Neural cell (in vitro differentiated cells): Measurements from ENCODE around the gene FJX1. TPM values are rescaled to one million over a fixed set of nuclear protein-coding genes. Genes with fewer than 3 reads are reported as not detected.

Experiments
- H2AFZ ChIP-seq: fragments of 200-600, 300-800 bp; sonication (generic), shearing (Covaris generic); 2 replicates; pipeline ENCODE4 v1.6.0; 2014; ENCODE audit warnings: low read depth, mild to moderate bottlenecking, antibody characterized with exemption, low read length, moderate library complexity
- H3F3A ChIP-seq: fragments of 200-600 bp; shearing (Covaris generic); 2 replicates; pipeline ENCODE4 v1.6.1; 2016; ENCODE audit warnings: mild to moderate bottlenecking, moderate library complexity, mixed read lengths, antibody characterized with exemption, low read length; ENCODE audit not compliant: insufficient read depth, poor library complexity, severe bottlenecking
- H3K27ac ChIP-seq: fragments of 200-600, 300-800 bp; sonication (generic), shearing (Covaris generic); 2 replicates; pipeline ENCODE4 v1.5.1; 2014; ENCODE audit warnings: mild to moderate bottlenecking, low read length, moderate library complexity
- H3K27me3 ChIP-seq: fragments of 300-800, 200-600 bp; sonication (generic), shearing (Covaris generic); 2 replicates; pipeline ENCODE4 v1.6.0; 2014; ENCODE audit warnings: mild to moderate bottlenecking, low read depth, low read length, moderate library complexity; ENCODE audit not compliant: insufficient read depth
- H3K36me3 ChIP-seq: fragments of 300-800, 200-600 bp; sonication (generic), shearing (Covaris generic); 2 replicates; pipeline ENCODE4 v1.5.1; 2014; ENCODE audit warnings: mild to moderate bottlenecking, antibody characterized with exemption, low read length, moderate library complexity; ENCODE audit not compliant: insufficient read depth
- H3K4me2 ChIP-seq: fragments of 300-800, 200-600 bp; sonication (generic), shearing (Covaris generic); 2 replicates; pipeline ENCODE4 v1.6.0; 2014; ENCODE audit warnings: mild to moderate bottlenecking, low read length
- H3K4me3 ChIP-seq: fragments of 300-800, 200-600 bp; sonication (generic), shearing (Covaris generic); 2 replicates; pipeline ENCODE4 v1.5.1; 2014; ENCODE audit warnings: mild to moderate bottlenecking, low read length, moderate library complexity
- H3K79me2 ChIP-seq: fragments of 200-600 bp; shearing (Covaris generic); replicated peaks from 2 replicates; pipeline ENCODE4 v1.6.0; 2014; ENCODE audit warnings: mild to moderate bottlenecking, low read length, moderate library complexity; ENCODE audit not compliant: insufficient read depth
- H3K9ac ChIP-seq: fragments of 300-800, 200-600 bp; sonication (generic), shearing (Covaris generic); 2 replicates; pipeline ENCODE4 v1.6.1; 2016; ENCODE audit warnings: mild to moderate bottlenecking, low read length, mixed read lengths
- H3K9me2 ChIP-seq: fragments of 200-600 bp; shearing (Covaris generic); 2 replicates; pipeline ENCODE4 v1.6.1; 2016; ENCODE audit warnings: mild to moderate bottlenecking, low read length, mixed read lengths; ENCODE audit not compliant: insufficient read depth
- H3K9me3 ChIP-seq: fragments of 200-600, 300-800 bp; sonication (generic), shearing (Covaris generic); 2 replicates; pipeline ENCODE4 v1.6.1; 2016; ENCODE audit warnings: mild to moderate bottlenecking, mixed run types, low read length, moderate library complexity, mixed read lengths
- H4K20me1 ChIP-seq: fragments of 200-600 bp; shearing (Covaris generic); 2 replicates; pipeline ENCODE4 v1.6.1; 2016; ENCODE audit warnings: mild to moderate bottlenecking, mixed run types; ENCODE audit not compliant: insufficient read depth
- CTCF ChIP-seq: fragments of 450-650 bp; IDR thresholded peaks from 2 replicates; pipeline ENCODE4 v1.5.1; 2014; ENCODE audit warnings: antibody characterized with exemption, mild to moderate bottlenecking, moderate library complexity; ENCODE audit not compliant: poor library complexity, severe bottlenecking
- EP300 ChIP-seq: fragments of 450-650 bp; conservative IDR thresholded peaks from 2 replicates; pipeline ENCODE4 v1.6.1; 2014; ENCODE audit warnings: antibody characterized with exemption, mild to moderate bottlenecking, moderate library complexity; ENCODE audit not compliant: poor library complexity, severe bottlenecking
- EZH2 ChIP-seq: fragments of 200-600, 300-800 bp; shearing (Covaris generic), sonication (generic); IDR thresholded peaks from 2 replicates; pipeline ENCODE4 v1.6.1; 2014; ENCODE audit warnings: antibody characterized with exemption, low read length, borderline replicate concordance, mild to moderate bottlenecking; ENCODE audit not compliant: insufficient read depth, poor library complexity, severe bottlenecking
- MXI1 ChIP-seq: fragments of 450-650 bp; conservative IDR thresholded peaks from 2 replicates; pipeline ENCODE4 v1.6.1; 2014; ENCODE audit warnings: antibody characterized with exemption, mild to moderate bottlenecking; ENCODE audit not compliant: poor library complexity, severe bottlenecking
- POLR2AphosphoS5 ChIP-seq: IDR thresholded peaks from 2 replicates; pipeline ENCODE4 v1.6.1; 2012
- RAD21 ChIP-seq: fragments of 450-650 bp; conservative IDR thresholded peaks from 2 replicates; pipeline ENCODE4 v1.6.1; 2014; ENCODE audit warnings: antibody characterized with exemption, mild to moderate bottlenecking, moderate library complexity
- SMC3 ChIP-seq: fragments of 450-650 bp; conservative IDR thresholded peaks from 2 replicates; pipeline ENCODE4 v1.6.1; 2014; ENCODE audit warnings: antibody characterized with exemption, mild to moderate bottlenecking, moderate library complexity; ENCODE audit not compliant: poor library complexity
- TAF1 ChIP-seq: IDR thresholded peaks from 2 replicates; pipeline ENCODE4 v1.6.1; 2012; ENCODE audit warnings: low read depth
- polyA plus RNA-seq: library from polyadenylated mRNA; depleted of rRNA; stranded (reverse); fragments of >200 nt; gene quantifications from 2 replicates; pipeline ENCODE4 v1.2.3, GENCODE V29; 2014
- TF ChIP-seq, protein P1 (sequence below): IDR thresholded peaks from 2 replicates; pipeline ENCODE4 v1.6.1; 2012; ENCODE audit warnings: borderline replicate concordance

FJX1 gene
- polyA plus RNA-seq, 1 donor from 2014 or later, result 56.3 TPM

DNA sequence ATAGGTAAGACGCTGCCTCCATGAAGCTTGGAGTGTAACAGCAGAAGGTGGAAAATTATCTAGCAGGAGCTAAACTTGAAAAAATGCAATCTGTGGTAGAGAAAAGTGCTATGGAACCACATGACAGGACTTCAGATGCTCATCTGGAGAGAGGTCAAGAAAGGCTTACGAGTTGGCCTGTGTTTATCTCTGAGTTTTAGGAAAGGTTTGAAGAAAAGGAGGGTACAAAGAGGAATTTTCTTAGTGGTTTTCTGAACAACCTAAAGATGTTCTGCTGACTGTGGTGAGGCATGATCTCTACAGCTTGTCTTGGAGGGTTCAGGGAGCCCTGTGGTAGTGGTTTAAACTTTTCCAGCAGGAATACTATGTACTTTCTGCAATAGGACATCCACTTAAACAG lies 8.2 kb downstream of the FJX1 start:
- H3K36me3 ChIP-seq, result no peaks in the 10 kb centered on the region
- no peak overlapping the region for H3K9ac ChIP-seq
- no peak overlapping the region for H2AFZ ChIP-seq
- H3K4me3 ChIP-seq, result no peak overlapping the region
- H3K9me2 ChIP-seq, result no peaks in the 10 kb centered on the region
- H3K27ac ChIP-seq, result no peak overlapping the region
- TF ChIP-seq CTCF (no peak), MXI1 (no peak), EZH2 (no peak), TAF1 (no peak), EP300 (no peak), RAD21 (no peak), SMC3 (no peak), POLR2AphosphoS5 (no peak)
- TF ChIP-seq, protein P1, sequence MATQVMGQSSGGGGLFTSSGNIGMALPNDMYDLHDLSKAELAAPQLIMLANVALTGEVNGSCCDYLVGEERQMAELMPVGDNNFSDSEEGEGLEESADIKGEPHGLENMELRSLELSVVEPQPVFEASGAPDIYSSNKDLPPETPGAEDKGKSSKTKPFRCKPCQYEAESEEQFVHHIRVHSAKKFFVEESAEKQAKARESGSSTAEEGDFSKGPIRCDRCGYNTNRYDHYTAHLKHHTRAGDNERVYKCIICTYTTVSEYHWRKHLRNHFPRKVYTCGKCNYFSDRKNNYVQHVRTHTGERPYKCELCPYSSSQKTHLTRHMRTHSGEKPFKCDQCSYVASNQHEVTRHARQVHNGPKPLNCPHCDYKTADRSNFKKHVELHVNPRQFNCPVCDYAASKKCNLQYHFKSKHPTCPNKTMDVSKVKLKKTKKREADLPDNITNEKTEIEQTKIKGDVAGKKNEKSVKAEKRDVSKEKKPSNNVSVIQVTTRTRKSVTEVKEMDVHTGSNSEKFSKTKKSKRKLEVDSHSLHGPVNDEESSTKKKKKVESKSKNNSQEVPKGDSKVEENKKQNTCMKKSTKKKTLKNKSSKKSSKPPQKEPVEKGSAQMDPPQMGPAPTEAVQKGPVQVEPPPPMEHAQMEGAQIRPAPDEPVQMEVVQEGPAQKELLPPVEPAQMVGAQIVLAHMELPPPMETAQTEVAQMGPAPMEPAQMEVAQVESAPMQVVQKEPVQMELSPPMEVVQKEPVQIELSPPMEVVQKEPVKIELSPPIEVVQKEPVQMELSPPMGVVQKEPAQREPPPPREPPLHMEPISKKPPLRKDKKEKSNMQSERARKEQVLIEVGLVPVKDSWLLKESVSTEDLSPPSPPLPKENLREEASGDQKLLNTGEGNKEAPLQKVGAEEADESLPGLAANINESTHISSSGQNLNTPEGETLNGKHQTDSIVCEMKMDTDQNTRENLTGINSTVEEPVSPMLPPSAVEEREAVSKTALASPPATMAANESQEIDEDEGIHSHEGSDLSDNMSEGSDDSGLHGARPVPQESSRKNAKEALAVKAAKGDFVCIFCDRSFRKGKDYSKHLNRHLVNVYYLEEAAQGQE, result no peak
- no peaks in the 10 kb centered on the region for H4K20me1 ChIP-seq
- H3K9me3 ChIP-seq, result no peaks in the 10 kb centered on the region
- no peaks in the 10 kb centered on the region for H3F3A ChIP-seq
- no peaks in the 10 kb centered on the region for H3K27me3 ChIP-seq
- H3K79me2 ChIP-seq, result peaks cover 11% of the 10 kb centered on the region
- no peak overlapping the region for H3K4me2 ChIP-seq

DNA sequence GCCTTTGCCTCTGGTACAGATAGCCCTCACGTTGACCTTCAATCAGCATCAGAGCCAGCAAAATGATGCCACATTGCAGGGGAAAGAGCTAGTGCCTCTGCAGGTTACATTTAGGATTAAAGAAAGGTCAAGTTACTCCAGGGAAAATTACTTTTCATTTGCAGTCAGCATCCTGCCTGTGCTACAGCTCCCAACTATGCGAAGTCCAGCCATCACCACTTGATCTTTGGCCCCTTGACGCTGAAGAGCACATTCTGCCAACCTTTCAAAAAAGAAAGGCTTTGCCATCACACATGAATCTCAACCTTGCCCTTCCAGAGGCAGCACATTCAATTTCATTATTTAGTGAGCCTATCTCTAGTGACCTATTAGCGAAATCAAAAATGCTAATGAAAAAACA lies 11.3 kb downstream of the FJX1 start:
- Histone ChIP-seq H3K27ac (no peak overlapping the region), H3K9ac (no peak overlapping the region), H3K4me3 (no peak overlapping the region), H3K9me2 (no peaks in the 10 kb centered on the region), H4K20me1 (no peaks in the 10 kb centered on the region), H3K36me3 (no peaks in the 10 kb centered on the region), H3F3A (no peaks in the 10 kb centered on the region), H3K27me3 (no peaks in the 10 kb centered on the region), H2AFZ (no peak overlapping the region), H3K79me2 (no peaks in the 10 kb centered on the region), H3K9me3 (no peaks in the 10 kb centered on the region), H3K4me2 (no peak overlapping the region)
- TF ChIP-seq, protein P1, result no peak
- no peak for TF ChIP-seq TAF1
- no peak for TF ChIP-seq MXI1
- no peak for TF ChIP-seq CTCF
- TF ChIP-seq EP300, result no peak
- TF ChIP-seq RAD21, result no peak
- TF ChIP-seq EZH2, result no peak
- TF ChIP-seq POLR2AphosphoS5, result no peak
- no peak for TF ChIP-seq SMC3
